Kasumi-1 (cell line): Measurements from ENCODE around the gene RETREG1.
"Not testable (repeated sequence)": the region's sequence is repeated elsewhere in the genome, so short reads cannot be mapped to it uniquely, and the experiment has no call there.

Source experiments
- DNase-seq, 2 experiments: peaks; one replicate each; lab custom pipeline; 2025; lab: John Stamatoyannopoulos, UW

The RETREG1 gene

DNA sequence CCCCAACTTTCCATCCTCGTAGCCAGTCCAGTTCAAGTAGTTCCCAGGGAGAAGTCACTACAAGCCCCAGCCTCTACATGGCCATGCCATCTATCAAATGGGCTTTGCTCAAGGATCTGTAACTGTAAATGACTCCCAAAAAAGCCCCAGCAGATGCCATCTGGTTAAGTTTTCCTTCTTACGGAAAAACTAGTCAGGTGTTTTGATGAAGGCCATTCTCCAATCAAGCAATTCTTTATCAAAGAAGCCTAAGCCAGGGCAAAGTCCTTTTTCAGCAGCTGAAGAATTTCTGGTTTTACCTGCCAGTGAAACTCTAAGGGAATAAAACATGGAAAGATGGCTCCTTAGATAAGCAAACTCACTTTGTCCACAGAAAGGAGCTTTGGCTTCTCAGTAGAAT lies 129.3 kb downstream of the RETREG1 start:
- no peak for DNase-seq

DNA sequence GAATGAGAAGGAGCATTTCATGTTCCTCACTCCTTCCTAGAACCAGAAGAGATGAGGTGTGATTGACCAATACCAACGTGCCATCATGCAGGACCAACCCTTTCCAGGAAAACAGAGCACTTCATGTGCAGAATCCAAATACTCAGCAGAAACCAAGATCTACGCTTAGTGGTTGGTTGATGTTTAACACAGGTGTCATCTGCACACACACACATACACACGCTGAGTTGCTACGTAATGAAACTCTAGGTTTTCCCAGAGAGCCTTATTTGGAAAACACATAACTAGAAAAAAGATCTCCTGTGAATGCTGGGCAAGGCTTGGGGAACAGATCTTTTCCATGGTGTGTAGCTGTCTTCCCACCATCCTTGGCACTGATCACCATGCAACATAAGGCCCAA lies 130.1 kb downstream of the RETREG1 start:
- no peak for DNase-seq

DNA sequence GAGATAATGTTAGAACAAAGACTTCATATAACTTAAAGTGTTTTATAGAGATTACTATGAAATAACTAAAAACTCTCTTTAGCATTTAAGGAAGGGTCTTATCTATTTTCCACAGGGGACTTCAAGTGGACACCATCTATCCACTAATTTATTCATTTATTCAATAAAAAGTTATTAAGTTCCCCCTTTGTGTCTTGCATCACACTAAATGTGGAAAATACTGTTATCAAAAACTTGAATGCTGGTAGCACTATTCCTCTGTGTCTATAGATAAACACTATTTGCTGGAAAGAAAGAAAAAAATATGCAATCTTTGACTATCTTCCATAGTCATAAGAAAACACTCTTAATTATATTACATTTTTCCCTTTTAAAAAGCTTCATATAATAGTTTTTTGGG lies 131.1 kb downstream of the RETREG1 start:
- no peak for DNase-seq

DNA sequence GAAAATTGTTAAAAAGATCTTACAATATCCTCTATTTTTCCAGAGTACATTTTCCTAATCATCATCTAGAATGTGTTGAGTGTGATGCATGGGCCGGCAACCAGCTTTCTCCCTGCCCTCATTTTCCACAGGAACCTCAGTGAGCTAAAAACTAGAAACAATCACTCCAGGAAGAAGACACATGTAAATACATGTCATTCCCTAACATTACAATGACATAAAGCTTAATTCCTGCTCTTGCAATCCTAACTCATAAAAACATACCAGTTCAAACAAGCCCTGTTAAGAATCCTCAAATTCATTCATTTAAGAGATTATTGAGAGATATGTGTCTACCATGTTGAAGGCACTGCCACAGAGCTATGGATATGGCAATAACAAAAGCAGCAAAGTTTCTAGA lies 132.7 kb downstream of the RETREG1 start:
- no peak for DNase-seq

DNA sequence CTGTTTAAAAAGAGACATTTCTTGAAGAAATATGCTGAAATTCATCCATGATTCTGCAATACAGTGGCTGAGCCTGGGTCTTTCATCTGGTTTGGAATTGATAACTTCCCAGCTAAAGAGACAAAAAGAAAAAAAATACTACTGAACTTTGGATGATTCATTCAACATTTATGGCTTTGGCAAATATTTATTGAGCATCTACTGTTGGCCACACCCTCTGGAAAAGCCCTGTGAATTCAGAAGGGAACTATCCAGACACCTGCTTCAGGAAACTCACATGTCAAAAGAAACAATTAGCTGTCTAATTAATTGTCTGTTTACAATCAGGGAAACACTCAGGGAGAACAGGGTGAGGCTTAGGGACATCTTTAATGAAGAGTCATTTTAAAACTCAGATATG lies 133.4 kb downstream of the RETREG1 start:
- no peak for DNase-seq

DNA sequence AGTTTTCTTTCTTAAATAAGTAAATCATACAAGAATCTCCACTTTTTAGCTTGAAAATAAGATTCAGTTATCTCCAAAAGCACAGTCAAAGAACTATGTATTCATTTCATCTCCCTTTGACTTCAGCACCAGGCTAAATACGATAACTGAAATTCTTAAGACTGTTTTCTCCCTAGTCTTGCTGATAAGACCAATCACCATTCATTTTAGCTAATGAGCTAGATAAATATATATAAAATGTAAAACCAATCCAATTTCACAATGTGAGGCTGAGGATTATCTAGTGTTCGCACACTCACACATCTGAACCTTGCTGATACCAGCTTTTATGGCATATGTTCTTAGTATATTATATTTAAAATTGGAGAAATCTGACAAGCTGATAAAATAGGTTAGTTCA lies 133.9 kb downstream of the RETREG1 start:
- DNase-seq, result no peak

DNA sequence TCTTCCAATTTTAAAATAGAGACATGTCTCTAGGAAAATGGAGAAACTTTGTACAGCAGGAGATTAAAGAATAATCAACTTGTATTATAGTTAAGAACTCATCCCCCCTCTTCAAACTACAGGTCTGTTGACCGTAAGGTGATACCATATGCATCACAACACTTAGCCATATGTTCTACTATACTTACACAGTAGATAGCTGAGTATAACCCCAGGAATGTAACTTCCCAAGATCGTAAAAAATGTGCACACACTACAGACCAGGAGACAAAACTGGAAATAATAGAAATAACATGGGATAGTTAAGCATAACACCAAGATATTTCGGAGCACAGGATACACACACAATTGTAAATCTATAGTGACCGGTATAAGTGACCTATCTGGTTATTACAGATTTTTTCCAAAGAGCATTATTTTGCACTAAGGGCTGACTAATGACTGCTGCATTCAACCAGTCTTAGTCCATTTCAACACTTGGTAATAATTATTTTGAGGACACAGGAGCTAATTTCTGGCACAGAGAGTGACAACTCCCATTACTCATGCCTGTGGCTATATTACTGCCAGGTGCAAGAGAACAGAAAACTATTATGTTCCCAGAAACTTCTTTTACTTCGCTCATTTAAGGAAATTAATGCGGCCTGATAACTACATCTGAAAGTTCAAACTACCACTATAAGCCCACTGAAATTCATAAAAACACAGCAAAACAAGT lies 135.8 kb downstream of the RETREG1 start:
- DNase-seq, result no peak

DNA sequence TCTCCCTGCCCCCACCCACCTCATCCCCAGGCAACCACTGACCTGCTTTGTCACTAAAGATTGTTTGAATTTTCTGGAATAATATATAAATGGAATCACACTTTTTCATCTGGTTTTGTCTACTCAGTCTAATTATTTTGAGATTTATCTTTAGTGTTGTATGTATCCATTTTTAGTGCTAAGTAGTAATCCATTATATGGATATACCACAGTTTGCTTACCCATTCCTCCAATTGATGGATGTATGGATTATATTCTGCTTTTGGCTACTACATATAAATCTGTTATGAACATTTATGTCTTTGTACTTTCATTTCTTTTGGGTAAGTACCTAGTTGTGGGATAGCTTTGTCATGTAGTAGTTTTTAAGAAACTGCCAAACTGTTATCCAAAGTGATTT lies 136.7 kb downstream of the RETREG1 start:
- no peak for DNase-seq

DNA sequence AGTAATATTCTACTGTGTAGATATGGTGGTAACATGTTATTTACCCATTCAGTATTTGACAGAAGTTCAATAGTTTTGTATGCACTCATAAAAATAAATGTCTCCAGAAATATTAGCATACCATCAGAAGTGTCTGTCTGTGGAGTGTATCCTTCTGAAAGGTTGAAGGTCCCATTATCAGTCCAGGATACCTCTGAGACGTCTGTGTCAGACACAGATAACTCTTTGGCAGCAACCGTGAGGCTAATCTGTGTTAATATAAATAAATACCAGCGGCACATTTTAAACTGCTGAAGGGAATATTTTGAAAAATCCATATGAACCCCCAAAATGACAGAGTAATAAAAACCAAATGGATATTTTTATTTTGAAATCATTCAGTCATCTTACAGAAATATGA lies 139.3 kb downstream of the RETREG1 start:
- DNase-seq, result no peak

DNA sequence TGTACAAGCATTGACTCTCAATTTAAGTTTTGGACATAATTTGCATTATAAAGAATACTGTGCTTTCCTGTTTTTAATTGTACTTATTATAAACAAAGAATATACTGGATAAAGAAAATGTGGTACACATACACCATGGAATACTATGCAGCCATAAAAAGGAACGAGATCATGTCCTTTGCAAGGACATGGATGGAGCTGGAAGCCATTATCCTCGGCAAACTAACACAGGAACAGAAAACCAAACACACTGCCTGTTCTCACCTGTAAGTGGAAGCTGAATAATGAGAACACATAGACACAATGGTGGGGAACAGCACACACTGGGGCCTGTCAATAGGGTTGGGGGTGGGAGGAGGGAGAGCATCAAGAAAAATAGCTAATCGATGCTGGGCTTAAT lies 140.4 kb downstream of the RETREG1 start:
- DNase-seq, result not testable (repeated sequence)

DNA sequence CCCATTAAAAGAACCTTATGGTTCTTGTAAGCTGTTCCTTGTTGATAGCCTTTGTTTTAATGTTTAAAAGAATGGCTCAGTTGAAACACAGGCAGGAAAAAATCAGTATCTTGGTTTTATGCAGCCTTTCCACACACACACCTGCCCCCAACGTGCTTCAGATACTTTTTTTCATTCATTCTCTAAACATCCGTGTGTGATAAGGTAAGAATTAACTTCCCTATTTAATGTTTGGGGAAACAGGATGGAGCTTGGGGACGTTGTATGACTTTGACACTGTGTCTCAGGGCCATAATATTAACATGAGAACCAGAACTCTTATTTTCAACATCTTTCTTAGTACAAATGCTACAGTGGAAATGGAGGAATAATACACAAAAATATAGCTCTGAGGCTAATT lies 145.4 kb downstream of the RETREG1 start:
- no peak for DNase-seq

DNA sequence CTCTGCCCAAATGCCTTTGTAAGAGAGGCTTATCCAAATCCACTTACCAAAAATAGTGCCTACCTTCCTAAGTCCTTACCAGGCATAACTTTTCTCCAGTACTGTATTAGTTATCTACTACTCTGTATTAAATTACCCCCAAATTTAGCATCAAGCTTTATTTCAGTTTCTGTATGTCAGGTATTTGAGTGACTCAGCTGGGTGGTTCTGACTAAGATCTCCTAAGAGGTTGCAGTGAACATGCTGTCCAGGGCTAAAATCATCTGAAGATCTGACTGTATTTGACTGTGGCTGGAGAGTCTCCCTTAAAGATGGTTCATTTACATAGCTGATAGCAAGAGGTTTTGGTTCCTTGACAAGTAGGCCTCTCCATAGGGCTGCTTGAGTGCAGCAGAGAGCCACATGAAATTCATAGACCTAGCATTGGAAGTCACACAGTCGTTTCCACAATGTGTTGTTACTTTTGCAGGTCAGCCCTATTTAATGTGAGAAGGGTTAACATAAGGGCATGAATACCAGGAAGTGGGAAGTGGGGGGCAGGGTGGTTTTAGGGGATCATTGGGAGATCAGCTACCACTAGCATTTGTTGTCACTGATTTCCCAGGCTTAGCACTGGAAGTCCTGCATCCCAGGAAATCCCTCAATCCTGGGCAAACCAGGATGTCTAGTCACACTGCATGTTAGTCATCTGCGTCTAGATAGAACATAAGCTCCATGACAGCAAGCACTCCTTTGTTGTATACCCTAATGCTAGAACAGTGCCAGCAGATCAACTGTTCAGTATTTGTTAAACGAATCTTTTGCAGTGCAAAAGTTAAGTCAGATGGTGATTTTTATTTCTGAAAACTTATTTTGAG lies 149.2 kb downstream of the RETREG1 start:
- no peak for DNase-seq

DNA sequence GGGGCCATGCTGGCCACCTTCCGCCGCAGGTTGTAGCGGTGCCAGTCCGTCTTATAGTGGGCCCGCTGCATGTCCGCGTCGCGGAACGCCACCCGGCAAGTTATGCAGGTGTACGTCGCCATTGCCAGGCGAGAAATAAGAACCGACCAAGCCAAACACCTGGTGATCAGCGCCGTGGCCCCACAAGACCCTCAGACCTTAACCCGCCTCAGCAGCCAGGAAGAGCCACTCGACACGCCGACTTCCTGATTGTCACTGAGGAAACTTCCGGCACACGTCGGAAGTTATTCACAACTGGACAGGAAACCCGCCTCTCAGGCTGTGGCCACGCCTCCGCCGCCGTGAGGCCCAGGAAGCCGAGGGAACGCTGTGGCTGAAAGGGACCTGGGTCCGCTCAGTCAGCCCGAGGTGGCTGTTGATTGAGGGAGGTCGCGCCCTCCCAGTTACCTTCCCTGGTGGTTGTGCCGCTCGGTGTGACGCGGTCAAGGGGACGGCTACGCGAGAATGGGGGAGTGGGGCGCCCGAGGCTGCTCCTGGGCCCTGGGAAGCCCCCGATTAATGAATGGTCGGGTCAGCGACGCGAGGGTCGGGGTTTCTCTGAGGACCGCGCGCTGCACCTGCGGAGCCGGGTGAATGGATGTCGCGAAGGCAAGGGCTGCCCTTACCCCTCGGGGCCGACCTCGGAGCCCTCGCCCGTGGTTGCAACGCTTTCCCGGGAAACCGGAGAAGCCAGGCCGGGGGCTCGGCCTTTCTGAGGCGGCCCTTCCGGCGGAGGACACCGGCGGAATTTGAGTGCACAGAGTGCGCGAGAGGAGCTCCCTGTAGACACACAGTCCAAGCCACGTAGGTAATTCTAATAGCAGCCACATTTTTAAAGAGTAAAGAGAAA lies 151.0 kb downstream of the RETREG1 start, which contains the start of gene ZNF622:
Gene ZNF622, minus strand, starts transcription at position 257 of the 889 bp plus-strand sequence. Its CDS starts 135 bp downstream, at position 122.
- DNase-seq, result peak; percentile 91 to 93

DNA sequence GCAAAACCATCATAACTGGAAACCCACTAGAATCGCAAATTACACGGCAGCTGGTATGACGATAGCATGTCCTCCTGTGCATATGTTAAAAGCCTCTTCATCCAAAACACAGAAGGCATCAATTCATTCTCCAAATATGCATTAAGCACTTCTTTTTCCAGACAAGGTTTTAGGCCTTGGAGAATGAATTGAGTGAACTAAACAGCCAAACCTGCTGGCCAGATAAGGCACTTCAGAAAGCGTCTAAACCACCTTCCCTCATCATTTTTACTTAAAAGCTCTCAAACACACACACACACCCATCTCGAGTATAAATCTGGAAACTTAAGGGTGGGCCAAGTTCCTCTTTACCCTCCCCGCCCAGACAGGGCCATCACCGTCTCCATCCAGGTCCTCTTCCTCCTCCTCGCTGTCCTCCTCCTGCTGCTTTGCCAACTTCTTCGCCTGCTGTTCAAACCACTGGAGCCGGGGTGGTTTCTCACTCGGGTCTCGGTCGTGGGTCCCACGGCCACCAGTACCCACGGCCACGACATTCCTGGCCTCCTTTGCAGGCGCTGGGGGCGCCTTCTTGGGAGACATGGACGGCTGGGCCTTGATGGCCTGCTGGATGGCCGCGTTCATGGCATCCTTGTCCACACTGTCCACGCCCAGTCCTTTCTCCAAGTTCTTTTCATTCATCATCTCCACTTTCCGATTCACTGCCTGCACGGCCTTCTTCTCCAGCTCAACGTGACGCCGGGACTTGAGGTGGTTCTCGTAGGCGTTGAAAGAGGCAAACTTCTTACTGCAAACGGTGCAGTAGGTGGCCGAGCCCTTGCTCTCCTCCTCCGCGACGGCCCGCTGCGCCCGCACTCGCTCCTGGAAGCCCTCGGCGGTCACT lies 151.9 kb downstream of the RETREG1 start:
- peak; percentile 19 to 37 for DNase-seq

DNA sequence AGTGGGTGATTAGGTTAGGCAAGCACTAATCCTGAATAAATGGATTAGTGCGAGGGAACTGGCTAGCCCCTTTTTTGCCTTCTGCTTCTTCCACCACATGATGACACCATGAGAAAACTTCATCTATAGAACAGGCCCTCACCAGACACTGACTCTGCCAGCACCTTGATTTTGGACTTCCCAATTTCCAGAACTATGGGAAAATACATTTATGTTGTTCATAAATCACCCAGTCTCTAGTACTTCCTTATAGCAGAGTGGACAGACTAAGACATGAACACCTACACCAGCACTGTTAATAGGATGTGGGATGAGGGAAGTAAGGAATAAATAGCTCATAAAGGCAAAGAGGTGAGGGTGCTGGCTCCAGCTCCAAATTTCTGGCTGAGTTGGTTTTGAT lies 152.6 kb downstream of the RETREG1 start:
- DNase-seq, result no peak

DNA sequence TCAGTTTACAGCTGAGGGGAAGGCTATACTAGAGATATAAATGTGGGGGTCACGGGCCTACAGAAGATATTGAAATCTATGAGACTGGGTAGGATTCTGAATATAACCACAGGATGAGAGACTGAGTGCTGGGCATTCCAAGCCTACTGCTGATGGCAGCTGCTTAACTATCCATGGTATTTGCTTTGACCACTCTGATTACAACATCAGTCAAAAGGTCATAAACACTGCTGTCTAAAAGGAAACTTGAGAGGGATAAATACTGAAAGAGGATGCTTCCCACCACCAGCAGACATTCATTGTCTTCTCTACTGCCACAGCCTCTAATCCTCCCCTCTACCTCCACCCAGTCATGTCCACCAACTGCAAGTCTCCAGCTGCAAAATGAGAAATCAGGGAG lies 155.0 kb downstream of the RETREG1 start:
- no peak for DNase-seq

DNA sequence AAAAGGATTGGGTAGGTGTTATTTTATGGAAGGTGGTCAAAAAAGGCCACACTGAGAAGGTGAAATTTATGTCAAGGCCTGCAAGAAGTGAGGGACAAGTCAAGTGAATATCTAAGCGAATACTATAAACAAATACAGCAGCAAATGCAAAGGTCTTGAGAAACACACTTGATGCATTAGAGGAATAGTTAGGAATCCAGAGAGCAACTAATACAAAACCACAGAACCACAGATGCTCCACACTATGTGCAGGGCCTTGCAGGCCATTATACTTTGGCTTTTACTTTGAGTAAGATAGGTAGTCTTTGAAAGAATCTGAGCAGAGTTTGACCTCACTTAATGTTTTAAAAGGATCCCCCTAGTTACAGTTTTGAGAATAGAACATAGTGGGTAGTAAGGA lies 155.8 kb downstream of the RETREG1 start:
- no peak for DNase-seq

DNA sequence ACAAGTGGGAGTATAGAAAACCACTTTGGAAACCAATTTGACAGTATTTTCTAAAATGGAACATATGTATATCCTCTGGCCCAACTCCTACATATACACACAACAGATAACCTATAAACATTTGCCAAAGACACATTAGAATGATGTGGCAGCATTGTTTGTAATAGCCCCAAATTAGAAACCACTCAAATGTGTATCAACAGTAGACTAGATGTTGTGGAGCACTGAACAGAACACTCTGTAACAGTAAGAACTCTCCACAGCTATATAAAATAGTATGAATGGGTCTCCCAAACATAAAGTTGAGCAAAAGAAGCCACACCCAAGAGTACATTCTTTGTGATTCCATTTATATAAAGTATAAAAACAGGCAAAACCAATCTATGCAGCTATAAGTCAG lies 157.3 kb downstream of the RETREG1 start:
- no peak for DNase-seq

DNA sequence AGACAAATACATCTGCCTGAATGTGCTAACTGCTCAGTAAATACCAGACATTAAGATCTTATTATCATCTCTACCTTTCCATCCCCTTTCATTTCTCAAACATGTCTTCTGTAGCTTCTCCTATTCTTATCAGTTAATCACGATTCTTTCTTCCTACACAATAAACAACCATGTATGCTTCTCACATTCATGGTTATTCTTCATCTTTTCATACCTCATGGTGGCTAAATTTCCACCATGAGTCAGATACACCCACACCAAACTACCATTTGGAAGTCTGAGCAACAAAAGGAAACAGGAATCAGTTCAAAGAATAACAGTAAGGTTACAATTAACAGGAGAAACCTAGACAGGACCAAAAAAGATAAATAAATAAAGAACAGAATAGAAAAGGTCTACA lies 158.9 kb downstream of the RETREG1 start:
- DNase-seq, result no peak

DNA sequence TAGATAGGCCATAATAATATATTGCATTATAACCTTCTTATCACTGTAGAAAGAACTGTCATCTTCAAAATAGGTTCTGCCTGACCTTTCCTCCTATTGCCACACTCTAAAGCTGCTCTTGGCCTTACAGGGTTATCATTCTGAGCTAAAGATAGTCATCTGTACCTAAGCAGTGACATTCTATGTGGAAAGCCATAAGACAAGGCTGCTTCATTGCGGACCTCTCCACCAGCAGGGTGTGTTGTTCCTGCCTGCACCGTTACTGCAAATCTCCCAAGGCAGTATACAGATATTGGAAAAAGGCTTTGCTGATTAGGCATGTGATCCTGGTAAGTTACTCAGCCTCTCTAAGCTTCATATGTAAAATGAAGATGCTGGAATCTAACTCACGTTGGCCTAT lies 159.3 kb downstream of the RETREG1 start:
- DNase-seq, result no peak

DNA sequence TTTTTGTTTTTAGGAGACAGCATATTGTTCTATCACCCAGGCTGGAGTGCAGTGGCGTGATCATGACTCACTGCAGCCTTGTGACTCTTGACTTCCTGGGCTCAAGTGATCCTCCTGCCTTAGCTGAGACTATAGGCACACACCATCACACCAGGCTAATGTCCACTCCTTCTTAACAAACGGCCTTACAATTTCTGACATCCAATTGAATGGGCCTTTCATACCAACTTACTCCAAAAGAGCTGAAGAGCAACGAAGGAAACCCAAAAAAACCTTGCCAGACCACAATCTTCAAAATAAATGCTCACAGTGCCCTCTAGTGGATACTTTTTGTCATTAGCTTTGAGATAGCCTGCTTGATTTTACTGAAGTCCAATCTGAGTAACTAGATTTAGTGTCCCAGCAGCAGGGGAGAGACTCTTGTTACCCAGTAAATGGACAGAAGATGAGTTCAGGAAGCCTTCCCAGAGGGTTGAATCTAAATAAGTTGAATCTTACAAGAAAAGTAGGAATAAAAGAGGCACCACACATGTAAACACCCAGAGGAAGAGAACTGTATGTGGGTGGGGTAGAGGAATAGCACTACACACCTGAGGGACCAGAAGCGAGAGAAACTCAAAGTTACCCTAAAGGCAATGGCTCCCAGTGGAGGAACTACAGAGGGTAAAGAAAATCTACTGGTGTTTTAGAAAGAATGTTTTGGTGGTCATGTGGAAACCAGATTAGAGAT lies 160.5 kb downstream of the RETREG1 start:
- peak; percentile 70 to 82 for DNase-seq
